HEK293T (cell line): Measurements from ENCODE around the gene PTPRE.

ENCODE experiments used
- ARNT ChIP-seq: fragments of 450-650 bp; IDR thresholded peaks from 2 replicates; pipeline ENCODE4 v1.6.1; 2017; ENCODE audit warnings: mild to moderate bottlenecking
- BHLHE40 ChIP-seq: fragments of 450-650 bp; IDR thresholded peaks from 2 replicates; pipeline ENCODE4 v1.6.1; 2016; ENCODE audit warnings: mild to moderate bottlenecking, moderate library complexity, borderline replicate concordance
- CTBP1 ChIP-seq: fragments of 450-650 bp; IDR thresholded peaks from 2 replicates; pipeline ENCODE4 v1.6.1; 2016; ENCODE audit warnings: borderline replicate concordance
- FOXK2 ChIP-seq: fragments of 450-650 bp; IDR thresholded peaks from 2 replicates; pipeline ENCODE4 v1.6.1; 2016; ENCODE audit warnings: mild to moderate bottlenecking
- FOXM1 ChIP-seq: fragments of 450-650 bp; IDR thresholded peaks from 2 replicates; pipeline ENCODE4 v1.6.1; 2017; ENCODE audit warnings: mild to moderate bottlenecking, borderline replicate concordance
- L3MBTL2 ChIP-seq: fragments of 450-650 bp; conservative IDR thresholded peaks from 2 replicates; pipeline ENCODE4 v1.6.1; 2016; ENCODE audit warnings: mild to moderate bottlenecking
- PKNOX1 ChIP-seq: fragments of 450-650 bp; IDR thresholded peaks from 2 replicates; pipeline ENCODE4 v1.6.1; 2016
- SP1 ChIP-seq: fragments of 450-650 bp; IDR thresholded peaks from 2 replicates; pipeline ENCODE4 v1.6.1; 2017
- SUZ12 ChIP-seq: fragments of 450-650 bp; IDR thresholded peaks from 2 replicates; pipeline ENCODE4 v1.6.1; 2016; ENCODE audit warnings: mild to moderate bottlenecking
- TARDBP ChIP-seq: fragments of 450-650 bp; IDR thresholded peaks from 2 replicates; pipeline ENCODE4 v1.6.1; 2016
- ZNF384 ChIP-seq: fragments of 450-650 bp; IDR thresholded peaks from 2 replicates; pipeline ENCODE4 v1.6.1; 2016

GRCh38 chr10:127986531-127987466 is 79.9 kb downstream of the PTPRE start:
- no peak for TF ChIP-seq SP1
- TF ChIP-seq FOXK2: no peak
- no peak for TF ChIP-seq ARNT
- TF ChIP-seq PKNOX1: no peak
- TF ChIP-seq FOXM1: no peak
- TF ChIP-seq SUZ12: no peak
- no peak for TF ChIP-seq ZNF384
- TF ChIP-seq CTBP1: no peak
- TF ChIP-seq TARDBP: no peak
- TF ChIP-seq BHLHE40: no peak
- TF ChIP-seq L3MBTL2: no peak
